Measurements from ENCODE around the gene PHC2.

PHC2 gene

GRCh38 chr1:33273961-33274371 lies 156.9 kb downstream of the PHC2 start:
- H3K4me3 ChIP-seq (replicated peaks in 1 of 2; ENCODE audit: low read depth in 2 of 2, low read length in 2 of 2): no peak overlapping the region
- no peak for TF ChIP-seq CTCF (IDR thresholded peaks at IDR 0.05; ENCODE audit: low read depth, low read length)
- no peak for DNase-seq (ENCODE audit: low read depth in 2 of 2)
